Fibroblast of the aortic adventitia (primary cell): Measurements from ENCODE around the gene APPBP2. TPM values are rescaled to one million over a fixed set of nuclear protein-coding genes. Genes with fewer than 3 reads are reported as not detected.
"Not testable (repeated sequence)": the region's sequence is repeated elsewhere in the genome, so short reads cannot be mapped to it uniquely, and the experiment has no call there.

Experiments
- DNase-seq: peaks from one replicate; pipeline ENCODE4 v3.0.0-alpha.2; 2010; ENCODE audit warnings: low read depth
- H3K4me3 ChIP-seq: 2 replicates; pipeline ENCODE4 v1.5.1; 2011; ENCODE audit warnings: low read depth, mild to moderate bottlenecking, control low read depth, low read length, moderate library complexity
- CTCF ChIP-seq: IDR thresholded peaks from 2 replicates; pipeline ENCODE4 v1.5.1; 2011; ENCODE audit warnings: mild to moderate bottlenecking, low read length, control low read depth, inconsistent platforms; ENCODE audit not compliant: insufficient read depth
- total RNA-seq: library from RNA; depleted of rRNA; stranded (reverse); fragments of >200 nt; gene quantifications from 2 replicates; pipeline ENCODE4 v1.2.3, GENCODE V29; 2012; ENCODE audit warnings: low replicate concordance

The APPBP2 gene
- total RNA-seq, 1 donor: 44.6 TPM

- no peak overlapping the region for H3K4me3 ChIP-seq
- TF ChIP-seq CTCF: no peak
These were observed 34.2 kb upstream of the APPBP2 start for GRCh38 chr17:60559995-60560859.

GRCh38 chr17:60559659-60559994 lies 33.6 kb upstream of the APPBP2 start:
- H3K4me3 ChIP-seq: no peak overlapping the region
- DNase-seq: no peak
- TF ChIP-seq CTCF: no peak

More at GRCh38 chr17:60559995-60560859, 34.2 kb upstream of the APPBP2 start:
- DNase-seq: no peak

GRCh38 chr17:60557805-60558204 lies 31.8 kb upstream of the APPBP2 start:
- no peak overlapping the region for H3K4me3 ChIP-seq
- DNase-seq: no peak
- TF ChIP-seq CTCF: no peak

GRCh38 chr17:60555786-60556185 lies 29.7 kb upstream of the APPBP2 start:
- H3K4me3 ChIP-seq: no peak overlapping the region
- DNase-seq: no peak
- TF ChIP-seq CTCF: no peak

- H3K4me3 ChIP-seq: no peak overlapping the region
- DNase-seq: peak; percentile 98
- no peak for TF ChIP-seq CTCF
These were observed 28.3 kb upstream of the APPBP2 start for GRCh38 chr17:60554377-60554788.

GRCh38 chr17:60552255-60552654 lies 26.2 kb upstream of the APPBP2 start:
- H3K4me3 ChIP-seq, DNase-seq: not testable (repeated sequence)

GRCh38 chr17:60548990-60549389 lies 22.9 kb upstream of the APPBP2 start:
- H3K4me3 ChIP-seq: no peak overlapping the region
- peak; percentile 37 for DNase-seq
- no peak for TF ChIP-seq CTCF
